Brain pericyte (primary cell): Measurements from ENCODE around the gene MMP7.
"Not testable (repeated sequence)": the region's sequence is repeated elsewhere in the genome, so short reads cannot be mapped to it uniquely, and the experiment has no call there.

Experiments used
- DNase-seq: peaks from one replicate; pipeline ENCODE4 v3.0.0-alpha.2; 2012; ENCODE audit warnings: low read depth, low spot score

MMP7 gene

GRCh38 chr11:102539567-102539966, 9.0 kb upstream of the MMP7 start:
- no peak for DNase-seq

- no peak for DNase-seq
Observed at GRCh38 chr11:102538932-102539331, 8.4 kb upstream of the MMP7 start.

GRCh38 chr11:102534261-102534872, 3.8 kb upstream of the MMP7 start:
- no peak for DNase-seq

GRCh38 chr11:102528618-102529017, 1.9 kb downstream of the MMP7 start:
- DNase-seq = no peak

- DNase-seq = no peak
Observed at GRCh38 chr11:102527684-102528083, 2.9 kb downstream of the MMP7 start.

GRCh38 chr11:102527041-102527440, 3.5 kb downstream of the MMP7 start:
- no peak for DNase-seq

- no peak for DNase-seq
Observed at GRCh38 chr11:102523887-102524286, 6.7 kb downstream of the MMP7 start.

- DNase-seq = no peak
Observed at GRCh38 chr11:102523189-102523570, 7.4 kb downstream of the MMP7 start.

GRCh38 chr11:102522312-102523188, 8.0 kb downstream of the MMP7 start:
- DNase-seq = no peak

GRCh38 chr11:102521121-102521520, 9.4 kb downstream of the MMP7 start:
- no peak for DNase-seq

- DNase-seq = no peak
Observed at GRCh38 chr11:102520514-102520913, 10.0 kb downstream of the MMP7 start.

GRCh38 chr11:102518296-102519094, 12.1 kb downstream of the MMP7 start:
- DNase-seq = no peak

- no peak for DNase-seq
Observed at GRCh38 chr11:102517670-102518069, 12.9 kb downstream of the MMP7 start.

- no peak for DNase-seq
Observed at GRCh38 chr11:102516179-102516578, 14.4 kb downstream of the MMP7 start.

GRCh38 chr11:102513869-102514268, 16.7 kb downstream of the MMP7 start:
- no peak for DNase-seq

GRCh38 chr11:102510439-102511135, 20.0 kb downstream of the MMP7 start:
- DNase-seq = no peak

- not testable (repeated sequence) for DNase-seq
Observed at GRCh38 chr11:102502831-102503230, 27.7 kb downstream of the MMP7 start.

GRCh38 chr11:102500829-102501228, 29.7 kb downstream of the MMP7 start:
- no peak for DNase-seq

GRCh38 chr11:102499931-102500330, 30.6 kb downstream of the MMP7 start:
- no peak for DNase-seq

GRCh38 chr11:102499151-102499550, 31.4 kb downstream of the MMP7 start:
- no peak for DNase-seq

- no peak for DNase-seq
Observed at GRCh38 chr11:102497061-102497460, 33.5 kb downstream of the MMP7 start.
